Neural cell (in vitro differentiated cells): Measurements from ENCODE around the gene MED13L. TPM values are rescaled to one million over a fixed set of nuclear protein-coding genes. Genes with fewer than 3 reads are reported as not detected.

ENCODE experiments used
- H2AFZ ChIP-seq: fragments of 200-600, 300-800 bp; sonication (generic), shearing (Covaris generic); 2 replicates; pipeline ENCODE4 v1.6.0; 2014; ENCODE audit warnings: low read depth, mild to moderate bottlenecking, antibody characterized with exemption, low read length, moderate library complexity
- H3F3A ChIP-seq: fragments of 200-600 bp; shearing (Covaris generic); 2 replicates; pipeline ENCODE4 v1.6.1; 2016; ENCODE audit warnings: mild to moderate bottlenecking, moderate library complexity, mixed read lengths, antibody characterized with exemption, low read length; ENCODE audit not compliant: insufficient read depth, poor library complexity, severe bottlenecking
- H3K27ac ChIP-seq: fragments of 200-600, 300-800 bp; sonication (generic), shearing (Covaris generic); 2 replicates; pipeline ENCODE4 v1.5.1; 2014; ENCODE audit warnings: mild to moderate bottlenecking, low read length, moderate library complexity
- H3K27me3 ChIP-seq: fragments of 300-800, 200-600 bp; sonication (generic), shearing (Covaris generic); 2 replicates; pipeline ENCODE4 v1.6.0; 2014; ENCODE audit warnings: mild to moderate bottlenecking, low read depth, low read length, moderate library complexity; ENCODE audit not compliant: insufficient read depth
- H3K36me3 ChIP-seq: fragments of 300-800, 200-600 bp; sonication (generic), shearing (Covaris generic); 2 replicates; pipeline ENCODE4 v1.5.1; 2014; ENCODE audit warnings: mild to moderate bottlenecking, antibody characterized with exemption, low read length, moderate library complexity; ENCODE audit not compliant: insufficient read depth
- H3K4me2 ChIP-seq: fragments of 300-800, 200-600 bp; sonication (generic), shearing (Covaris generic); 2 replicates; pipeline ENCODE4 v1.6.0; 2014; ENCODE audit warnings: mild to moderate bottlenecking, low read length
- H3K4me3 ChIP-seq: fragments of 300-800, 200-600 bp; sonication (generic), shearing (Covaris generic); 2 replicates; pipeline ENCODE4 v1.5.1; 2014; ENCODE audit warnings: mild to moderate bottlenecking, low read length, moderate library complexity
- H3K79me2 ChIP-seq: fragments of 200-600 bp; shearing (Covaris generic); replicated peaks from 2 replicates; pipeline ENCODE4 v1.6.0; 2014; ENCODE audit warnings: mild to moderate bottlenecking, low read length, moderate library complexity; ENCODE audit not compliant: insufficient read depth
- H3K9ac ChIP-seq: fragments of 300-800, 200-600 bp; sonication (generic), shearing (Covaris generic); 2 replicates; pipeline ENCODE4 v1.6.1; 2016; ENCODE audit warnings: mild to moderate bottlenecking, low read length, mixed read lengths
- H3K9me2 ChIP-seq: fragments of 200-600 bp; shearing (Covaris generic); 2 replicates; pipeline ENCODE4 v1.6.1; 2016; ENCODE audit warnings: mild to moderate bottlenecking, low read length, mixed read lengths; ENCODE audit not compliant: insufficient read depth
- H3K9me3 ChIP-seq: fragments of 200-600, 300-800 bp; sonication (generic), shearing (Covaris generic); 2 replicates; pipeline ENCODE4 v1.6.1; 2016; ENCODE audit warnings: mild to moderate bottlenecking, mixed run types, low read length, moderate library complexity, mixed read lengths
- H4K20me1 ChIP-seq: fragments of 200-600 bp; shearing (Covaris generic); 2 replicates; pipeline ENCODE4 v1.6.1; 2016; ENCODE audit warnings: mild to moderate bottlenecking, mixed run types; ENCODE audit not compliant: insufficient read depth
- CTCF ChIP-seq: fragments of 450-650 bp; IDR thresholded peaks from 2 replicates; pipeline ENCODE4 v1.5.1; 2014; ENCODE audit warnings: antibody characterized with exemption, mild to moderate bottlenecking, moderate library complexity; ENCODE audit not compliant: poor library complexity, severe bottlenecking
- EP300 ChIP-seq: fragments of 450-650 bp; conservative IDR thresholded peaks from 2 replicates; pipeline ENCODE4 v1.6.1; 2014; ENCODE audit warnings: antibody characterized with exemption, mild to moderate bottlenecking, moderate library complexity; ENCODE audit not compliant: poor library complexity, severe bottlenecking
- EZH2 ChIP-seq: fragments of 200-600, 300-800 bp; shearing (Covaris generic), sonication (generic); IDR thresholded peaks from 2 replicates; pipeline ENCODE4 v1.6.1; 2014; ENCODE audit warnings: antibody characterized with exemption, low read length, borderline replicate concordance, mild to moderate bottlenecking; ENCODE audit not compliant: insufficient read depth, poor library complexity, severe bottlenecking
- MXI1 ChIP-seq: fragments of 450-650 bp; conservative IDR thresholded peaks from 2 replicates; pipeline ENCODE4 v1.6.1; 2014; ENCODE audit warnings: antibody characterized with exemption, mild to moderate bottlenecking; ENCODE audit not compliant: poor library complexity, severe bottlenecking
- POLR2AphosphoS5 ChIP-seq: IDR thresholded peaks from 2 replicates; pipeline ENCODE4 v1.6.1; 2012
- RAD21 ChIP-seq: fragments of 450-650 bp; conservative IDR thresholded peaks from 2 replicates; pipeline ENCODE4 v1.6.1; 2014; ENCODE audit warnings: antibody characterized with exemption, mild to moderate bottlenecking, moderate library complexity
- REST ChIP-seq: IDR thresholded peaks from 2 replicates; pipeline ENCODE4 v1.6.1; 2012; ENCODE audit warnings: borderline replicate concordance
- SMC3 ChIP-seq: fragments of 450-650 bp; conservative IDR thresholded peaks from 2 replicates; pipeline ENCODE4 v1.6.1; 2014; ENCODE audit warnings: antibody characterized with exemption, mild to moderate bottlenecking, moderate library complexity; ENCODE audit not compliant: poor library complexity
- TAF1 ChIP-seq: IDR thresholded peaks from 2 replicates; pipeline ENCODE4 v1.6.1; 2012; ENCODE audit warnings: low read depth
- polyA plus RNA-seq: library from polyadenylated mRNA; depleted of rRNA; stranded (reverse); fragments of >200 nt; gene quantifications from 2 replicates; pipeline ENCODE4 v1.2.3, GENCODE V29; 2014

Gene MED13L
- polyA plus RNA-seq, 1 donor from 2014 or later, result 38.9 TPM

- H3K27me3 ChIP-seq, result no peaks in the 10 kb centered on the region
- H2AFZ ChIP-seq, result no peak overlapping the region
- H3K4me2 ChIP-seq, result no peak overlapping the region
- no peak overlapping the region for H3K27ac ChIP-seq
- no peaks in the 10 kb centered on the region for H3K36me3 ChIP-seq
- H3F3A ChIP-seq, result no peaks in the 10 kb centered on the region
- H3K9me3 ChIP-seq, result no peaks in the 10 kb centered on the region
- no peaks in the 10 kb centered on the region for H3K79me2 ChIP-seq
- no peak overlapping the region for H3K4me3 ChIP-seq
- H4K20me1 ChIP-seq, result no peaks in the 10 kb centered on the region
- H3K9me2 ChIP-seq, result no peaks in the 10 kb centered on the region
- no peak overlapping the region for H3K9ac ChIP-seq
- TF ChIP-seq EP300 (no peak), REST (no peak)
These were observed 21.6 kb upstream of the MED13L start for GRCh38 chr12:116299064-116299463.

- Histone ChIP-seq H4K20me1 (no peaks in the 10 kb centered on the region), H3K9me2 (no peaks in the 10 kb centered on the region), H3K36me3 (no peaks in the 10 kb centered on the region), H3K27me3 (no peaks in the 10 kb centered on the region), H3K4me2 (no peak overlapping the region), H3K9me3 (no peaks in the 10 kb centered on the region), H3K4me3 (no peak overlapping the region), H2AFZ (no peak overlapping the region), H3K27ac (no peak overlapping the region), H3K9ac (no peak overlapping the region), H3K79me2 (no peaks in the 10 kb centered on the region), H3F3A (no peaks in the 10 kb centered on the region)
- no peak for TF ChIP-seq CTCF
- no peak for TF ChIP-seq TAF1
- no peak for TF ChIP-seq RAD21
- no peak for TF ChIP-seq EZH2
- no peak for TF ChIP-seq EP300
- TF ChIP-seq SMC3, result no peak
- no peak for TF ChIP-seq POLR2AphosphoS5
- TF ChIP-seq REST, result no peak
- TF ChIP-seq MXI1, result no peak
These were observed 21.1 kb upstream of the MED13L start for GRCh38 chr12:116298578-116298977.
